HepG2 (cell line): ENCODE measurements around the gene OBI1. TPM values are rescaled to one million over a fixed set of nuclear protein-coding genes. Genes with fewer than 3 reads are reported as not detected.

ENCODE experiments used
- ATAC-seq: fragments of 200-7000 bp; cut with Tn5 transposase; 3 replicates; pipeline ENCODE4 v1.9.1; 2020; ENCODE audit warnings: mild to moderate bottlenecking, moderate library complexity
- BruUV-seq: library from RNA; stranded (reverse); fragments of 400-500 nt; replicated peaks from 2 replicates; lab custom pipeline; 2021; lab: Mats Ljungman, UMichigan
- CTCF ChIA-PET: fragments of 300-600 bp; formaldehyde crosslinking; extraction: SDS; loops from one replicate; lab custom pipeline; 2021; ENCODE audit warnings: low total read pairs, inconsistent platforms, low intra/inter-chr PET ratio; lab: Yijun Ruan, JAX
- POLR2A ChIA-PET: fragments of 350-600 bp; sonication (Branson Sonifier 250); formaldehyde crosslinking; loops from one replicate; lab custom pipeline; 2020; ENCODE audit warnings: antibody characterized with exemption, inconsistent platforms; lab: Yijun Ruan, JAX
- DNase-seq: peaks from one replicate; pipeline ENCODE4 v3.0.0-alpha.2; 2015; ENCODE audit warnings: low spot score
- FAIRE-seq: peaks from 3 replicates; lab custom pipeline; 2011; peaks lifted over from hg19 to GRCh38; lab: Jason Lieb, UNC
- H2AFZ ChIP-seq: one replicate; pipeline ENCODE4 v1.6.1; 2011; ENCODE audit warnings: low read length, inconsistent platforms
- H3K27ac ChIP-seq: fragments of 300-600 bp; 3 replicates; pipeline ENCODE4 v1.8.0; 2011; ENCODE audit warnings: mixed run types, mild to moderate bottlenecking, mixed read lengths, low read length, inconsistent platforms; ENCODE audit not compliant: insufficient read depth; ENCODE audit errors: extremely low read length
- H3K27me3 ChIP-seq, 2 experiments: fragments of 200-600 bp in 1 of 2; 2 replicates in 1 of 2; 3 replicates in 1 of 2; pipeline versions ENCODE4 v1.6.0 to v1.8.0; 2011; ENCODE audit warnings: low read length in 2 of 2, mild to moderate bottlenecking in 2 of 2, moderate library complexity in 2 of 2, inconsistent platforms in 1 of 2; ENCODE audit not compliant: insufficient read depth in 2 of 2, control insufficient read depth in 1 of 2
- H3K36me3 ChIP-seq, 2 experiments: fragments of 200-600 bp in 1 of 2; replicated peaks in 1 of 2; 2 replicates in 1 of 2; 3 replicates in 1 of 2; pipeline versions ENCODE4 v1.5.1 to v1.8.0; 2011; ENCODE audit warnings: low read length in 2 of 2, inconsistent platforms in 1 of 2; ENCODE audit not compliant: insufficient read depth in 2 of 2, control insufficient read depth in 1 of 2
- H3K4me1 ChIP-seq: 2 replicates; pipeline ENCODE4 v1.5.1; 2012; ENCODE audit warnings: low read length, inconsistent platforms; ENCODE audit not compliant: insufficient read depth
- H3K4me2 ChIP-seq: 2 replicates; pipeline ENCODE4 v1.6.0; 2011; ENCODE audit warnings: low read depth, low read length, inconsistent platforms
- H3K4me3 ChIP-seq, 3 experiments: fragments of 200-600 bp in 1 of 3; sonication (generic), shearing (Covaris generic) in 1 of 3; replicated peaks in 1 of 3; 2 replicates each; pipeline ENCODE4 v1.5.1; 2011 to 2016; ENCODE audit warnings: low read length in 3 of 3, inconsistent platforms in 2 of 3, low read depth in 2 of 3, mild to moderate bottlenecking in 2 of 3, control low read depth in 1 of 3, mixed read lengths in 1 of 3; ENCODE audit not compliant: insufficient read depth in 1 of 3
- H3K79me2 ChIP-seq: one replicate; pipeline ENCODE4 v1.6.1; 2011; ENCODE audit warnings: low read length, inconsistent platforms; ENCODE audit not compliant: insufficient read depth
- H3K9ac ChIP-seq: 2 replicates; pipeline ENCODE4 v1.6.0; 2011; ENCODE audit warnings: mild to moderate bottlenecking, low read depth, low read length, inconsistent platforms; ENCODE audit not compliant: insufficient read depth
- H3K9me3 ChIP-seq: 2 replicates; pipeline ENCODE4 v1.5.1; 2012; ENCODE audit warnings: mild to moderate bottlenecking, low read length
- H4K20me1 ChIP-seq: 2 replicates; pipeline ENCODE4 v1.6.0; 2011; ENCODE audit warnings: inconsistent platforms, mild to moderate bottlenecking, low read length, moderate library complexity; ENCODE audit not compliant: insufficient read depth
- ATAD3A ChIP-seq: sonication (generic); formaldehyde crosslinking; IDR thresholded peaks from 2 replicates; pipeline ENCODE4 v1.4.0; 2020; ENCODE audit warnings: missing genetic modification reagents
- CBFB ChIP-seq: sonication (generic); formaldehyde crosslinking; IDR thresholded peaks from 2 replicates; pipeline ENCODE4 v1.4.0; 2020; ENCODE audit warnings: missing genetic modification reagents
- MLLT10 ChIP-seq: sonication (generic); formaldehyde crosslinking; IDR thresholded peaks from 2 replicates; pipeline ENCODE4 v1.4.0; 2020; ENCODE audit warnings: missing genetic modification reagents
- MXI1 ChIP-seq: IDR thresholded peaks from 3 replicates; pipeline ENCODE4 v1.6.1; 2012; ENCODE audit warnings: low read depth, low read length, inconsistent platforms, borderline replicate concordance
- MYC ChIP-seq: sonication (generic); formaldehyde crosslinking; IDR thresholded peaks from 2 replicates; pipeline ENCODE4 v1.9.0; 2021; ENCODE audit warnings: missing genetic modification reagents, borderline replicate concordance
- NFATC3 ChIP-seq: sonication (generic); formaldehyde crosslinking; IDR thresholded peaks from 2 replicates; pipeline ENCODE4 v1.5.1; 2020; ENCODE audit warnings: mild to moderate bottlenecking, missing genetic modification reagents
- SMYD3 ChIP-seq: sonication (generic); formaldehyde crosslinking; IDR thresholded peaks from 2 replicates; pipeline ENCODE4 v1.8.1; 2023; ENCODE audit warnings: mild to moderate bottlenecking, missing genetic modification reagents
- ZIK1 ChIP-seq: sonication (generic); formaldehyde crosslinking; IDR thresholded peaks from 2 replicates; pipeline ENCODE4 v1.5.0; 2020; ENCODE audit warnings: mild to moderate bottlenecking, low read depth, missing genetic modification reagents, borderline replicate concordance
- ZNF24 ChIP-seq: fragments of 450-650 bp; IDR thresholded peaks from 2 replicates; pipeline ENCODE4 v1.6.1; 2017; ENCODE audit warnings: antibody characterized with exemption, mild to moderate bottlenecking
- ZNF432 ChIP-seq: sonication (generic); formaldehyde crosslinking; IDR thresholded peaks from 2 replicates; pipeline ENCODE4 v1.5.0; 2020; ENCODE audit warnings: missing genetic modification reagents, mild to moderate bottlenecking, borderline replicate concordance
- WGBS: methylation state at CpG from one replicate; pipeline ENCODE4 v1.1.6; 2017; ENCODE audit warnings: low lambda C conversion rate; 5-methylcytosine and 5-hydroxymethylcytosine counted together
- in situ Hi-C: cut with HindIII; loops from 2 replicates; pipeline ENCODE4 v1.10.0; 2017; ENCODE audit warnings: low pct_unique_long_range_greater_than_20kb; ENCODE audit not compliant: extremely low pct_ligation_motif_present
- intact Hi-C: fragments of 100-400 bp; cut with micrococcal nuclease; formaldehyde crosslinking; loops from one replicate; pipeline ENCODE4 v1.10.0; 2022; ENCODE audit not compliant: unreplicated experiment
- polyA plus RNA-seq, 8 experiments: library from polyadenylated mRNA; depleted of rRNA in 3 of 8; stranded (reverse) in 7 of 8; unstranded in 1 of 8; fragments of >200 nt; fragmentation: Illumina TruSeq in 4 of 8; extraction: Trizol in 4 of 8; gene quantifications; 2 replicates each; pipeline versions ENCODE4 v1.2.1 to v1.2.3, GENCODE V29; 2011 to 2016; ENCODE audit warnings: low read depth in 4 of 8, missing spikeins in 1 of 8, mixed read lengths in 1 of 8; ENCODE audit not compliant: insufficient read depth in 1 of 8
- total RNA-seq, 5 experiments: library from RNA; depleted of rRNA; stranded (reverse); fragments of >200 nt; fragmentation: Illumina TruSeq; extraction: Trizol; gene quantifications; 2 replicates each; pipeline ENCODE4 v1.2.3, GENCODE V29; 2016; ENCODE audit warnings: low read depth in 1 of 5
- TF ChIP-seq, protein P1 (sequence below): sonication (generic); formaldehyde crosslinking; IDR thresholded peaks from 2 replicates; pipeline ENCODE4 v1.9.0; 2021; ENCODE audit warnings: missing genetic modification reagents, mild to moderate bottlenecking, borderline replicate concordance
- TF ChIP-seq, protein P2 (sequence below): sonication (generic); formaldehyde crosslinking; IDR thresholded peaks from 2 replicates; pipeline ENCODE4 v1.5.1; 2020; ENCODE audit warnings: mild to moderate bottlenecking, moderate library complexity, missing genetic modification reagents
- TF ChIP-seq, protein P3 (sequence below): sonication (generic); formaldehyde crosslinking; conservative IDR thresholded peaks from 2 replicates; pipeline ENCODE4 v1.8.0; 2022; ENCODE audit warnings: missing genetic modification reagents
- TF ChIP-seq, protein P4 (sequence below): sonication (generic); formaldehyde crosslinking; IDR thresholded peaks from 2 replicates; pipeline ENCODE4 v1.5.1; 2020; ENCODE audit warnings: missing genetic modification reagents, mild to moderate bottlenecking, borderline replicate concordance
- TF ChIP-seq, protein P5 (sequence below): sonication (generic); formaldehyde crosslinking; IDR thresholded peaks from 2 replicates; pipeline ENCODE4 v1.5.1; 2020; ENCODE audit warnings: missing genetic modification reagents, mild to moderate bottlenecking, borderline replicate concordance

OBI1 gene
- total and polyA plus RNA-seq, 2 of the 13 experiments (the other 11 are each of a cell fraction or from before 2014, with no cell fraction given) = 7.8 to 23.5 TPM

DNA sequence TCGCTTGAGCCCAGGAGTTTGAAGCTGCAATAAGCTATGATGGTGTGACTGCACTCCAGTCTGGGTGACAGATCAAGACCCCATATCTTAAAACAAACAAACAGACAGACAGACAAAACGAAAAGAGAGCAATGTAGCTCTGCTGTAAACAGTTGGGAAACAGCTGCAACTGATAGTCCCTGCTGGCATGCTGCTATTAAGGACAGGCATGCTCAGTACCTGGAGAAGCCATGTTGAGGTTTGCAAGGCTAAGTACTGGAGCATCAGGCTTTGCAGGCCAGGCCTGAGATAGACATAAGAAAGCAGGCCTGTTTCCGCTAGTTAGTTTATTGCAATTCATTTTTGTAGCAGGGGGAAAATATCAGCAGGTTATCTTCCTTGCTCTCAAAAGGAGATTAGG lies 16.2 kb upstream of the OBI1 start:
- 24% methylated on average over 3 of the region's 3 CpGs for WGBS
- Histone ChIP-seq H3K4me1 (no peaks in the 10 kb centered on the region), H3K9me3 (no peaks in the 10 kb centered on the region), H3K4me2 (no peak overlapping the region), H3K9ac (no peak overlapping the region), H3K4me3 (no peak overlapping the region), H3K79me2 (no peaks in the 10 kb centered on the region), H3K27me3 (no peaks in the 10 kb centered on the region; a peak in 1 of 5 replicates), H4K20me1 (no peaks in the 10 kb centered on the region), H3K27ac (no peak overlapping the region), H3K36me3 (no peaks in the 10 kb centered on the region), H2AFZ (no peak overlapping the region)
- no peak for FAIRE-seq
- in situ Hi-C loops = no loop called here
- ATAC-seq = no peak
- intact Hi-C loops = no loop called here
- DNase-seq = no peak
- ChIA-PET CTCF (no interaction called here), POLR2A (interaction anchor here (0.9 kb wide), 1 partner anchor 15 kb away, joined by 3 read pairs; no protein-coding TSS in a partner anchor)
- BruUV-seq = no TSS peak
- TF ChIP-seq MXI1 = no peak
- TF ChIP-seq CBFB (CRISPR knock-in tag) = no peak
- no peak for TF ChIP-seq MYC
- TF ChIP-seq ZIK1 (CRISPR knock-in tag) = no peak
- TF ChIP-seq SMYD3 (CRISPR knock-in tag) = no peak
- TF ChIP-seq, protein P1, sequence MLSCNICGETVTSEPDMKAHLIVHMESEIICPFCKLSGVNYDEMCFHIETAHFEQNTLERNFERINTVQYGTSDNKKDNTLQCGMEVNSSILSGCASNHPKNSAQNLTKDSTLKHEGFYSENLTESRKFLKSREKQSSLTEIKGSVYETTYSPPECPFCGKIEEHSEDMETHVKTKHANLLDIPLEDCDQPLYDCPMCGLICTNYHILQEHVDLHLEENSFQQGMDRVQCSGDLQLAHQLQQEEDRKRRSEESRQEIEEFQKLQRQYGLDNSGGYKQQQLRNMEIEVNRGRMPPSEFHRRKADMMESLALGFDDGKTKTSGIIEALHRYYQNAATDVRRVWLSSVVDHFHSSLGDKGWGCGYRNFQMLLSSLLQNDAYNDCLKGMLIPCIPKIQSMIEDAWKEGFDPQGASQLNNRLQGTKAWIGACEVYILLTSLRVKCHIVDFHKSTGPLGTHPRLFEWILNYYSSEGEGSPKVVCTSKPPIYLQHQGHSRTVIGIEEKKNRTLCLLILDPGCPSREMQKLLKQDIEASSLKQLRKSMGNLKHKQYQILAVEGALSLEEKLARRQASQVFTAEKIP = no peak
- TF ChIP-seq ATAD3A = no peak
- TF ChIP-seq, protein P2, sequence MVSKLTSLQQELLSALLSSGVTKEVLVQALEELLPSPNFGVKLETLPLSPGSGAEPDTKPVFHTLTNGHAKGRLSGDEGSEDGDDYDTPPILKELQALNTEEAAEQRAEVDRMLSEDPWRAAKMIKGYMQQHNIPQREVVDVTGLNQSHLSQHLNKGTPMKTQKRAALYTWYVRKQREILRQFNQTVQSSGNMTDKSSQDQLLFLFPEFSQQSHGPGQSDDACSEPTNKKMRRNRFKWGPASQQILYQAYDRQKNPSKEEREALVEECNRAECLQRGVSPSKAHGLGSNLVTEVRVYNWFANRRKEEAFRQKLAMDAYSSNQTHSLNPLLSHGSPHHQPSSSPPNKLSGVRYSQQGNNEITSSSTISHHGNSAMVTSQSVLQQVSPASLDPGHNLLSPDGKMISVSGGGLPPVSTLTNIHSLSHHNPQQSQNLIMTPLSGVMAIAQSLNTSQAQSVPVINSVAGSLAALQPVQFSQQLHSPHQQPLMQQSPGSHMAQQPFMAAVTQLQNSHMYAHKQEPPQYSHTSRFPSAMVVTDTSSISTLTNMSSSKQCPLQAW (CRISPR knock-in tag) = no peak
- TF ChIP-seq, protein P3, sequence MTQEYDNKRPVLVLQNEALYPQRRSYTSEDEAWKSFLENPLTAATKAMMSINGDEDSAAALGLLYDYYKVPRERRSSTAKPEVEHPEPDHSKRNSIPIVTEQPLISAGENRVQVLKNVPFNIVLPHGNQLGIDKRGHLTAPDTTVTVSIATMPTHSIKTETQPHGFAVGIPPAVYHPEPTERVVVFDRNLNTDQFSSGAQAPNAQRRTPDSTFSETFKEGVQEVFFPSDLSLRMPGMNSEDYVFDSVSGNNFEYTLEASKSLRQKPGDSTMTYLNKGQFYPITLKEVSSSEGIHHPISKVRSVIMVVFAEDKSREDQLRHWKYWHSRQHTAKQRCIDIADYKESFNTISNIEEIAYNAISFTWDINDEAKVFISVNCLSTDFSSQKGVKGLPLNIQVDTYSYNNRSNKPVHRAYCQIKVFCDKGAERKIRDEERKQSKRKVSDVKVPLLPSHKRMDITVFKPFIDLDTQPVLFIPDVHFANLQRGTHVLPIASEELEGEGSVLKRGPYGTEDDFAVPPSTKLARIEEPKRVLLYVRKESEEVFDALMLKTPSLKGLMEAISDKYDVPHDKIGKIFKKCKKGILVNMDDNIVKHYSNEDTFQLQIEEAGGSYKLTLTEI (CRISPR knock-in tag) = no peak
- no peak for TF ChIP-seq ZNF24
- TF ChIP-seq NFATC3 (CRISPR knock-in tag) = no peak
- TF ChIP-seq, protein P4, sequence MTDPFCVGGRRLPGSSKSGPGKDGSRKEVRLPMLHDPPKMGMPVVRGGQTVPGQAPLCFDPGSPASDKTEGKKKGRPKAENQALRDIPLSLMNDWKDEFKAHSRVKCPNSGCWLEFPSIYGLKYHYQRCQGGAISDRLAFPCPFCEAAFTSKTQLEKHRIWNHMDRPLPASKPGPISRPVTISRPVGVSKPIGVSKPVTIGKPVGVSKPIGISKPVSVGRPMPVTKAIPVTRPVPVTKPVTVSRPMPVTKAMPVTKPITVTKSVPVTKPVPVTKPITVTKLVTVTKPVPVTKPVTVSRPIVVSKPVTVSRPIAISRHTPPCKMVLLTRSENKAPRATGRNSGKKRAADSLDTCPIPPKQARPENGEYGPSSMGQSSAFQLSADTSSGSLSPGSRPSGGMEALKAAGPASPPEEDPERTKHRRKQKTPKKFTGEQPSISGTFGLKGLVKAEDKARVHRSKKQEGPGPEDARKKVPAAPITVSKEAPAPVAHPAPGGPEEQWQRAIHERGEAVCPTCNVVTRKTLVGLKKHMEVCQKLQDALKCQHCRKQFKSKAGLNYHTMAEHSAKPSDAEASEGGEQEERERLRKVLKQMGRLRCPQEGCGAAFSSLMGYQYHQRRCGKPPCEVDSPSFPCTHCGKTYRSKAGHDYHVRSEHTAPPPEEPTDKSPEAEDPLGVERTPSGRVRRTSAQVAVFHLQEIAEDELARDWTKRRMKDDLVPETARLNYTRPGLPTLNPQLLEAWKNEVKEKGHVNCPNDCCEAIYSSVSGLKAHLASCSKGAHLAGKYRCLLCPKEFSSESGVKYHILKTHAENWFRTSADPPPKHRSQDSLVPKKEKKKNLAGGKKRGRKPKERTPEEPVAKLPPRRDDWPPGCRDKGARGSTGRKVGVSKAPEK = no peak
- TF ChIP-seq MLLT10 (CRISPR knock-in tag) = no peak
- TF ChIP-seq, protein P5, sequence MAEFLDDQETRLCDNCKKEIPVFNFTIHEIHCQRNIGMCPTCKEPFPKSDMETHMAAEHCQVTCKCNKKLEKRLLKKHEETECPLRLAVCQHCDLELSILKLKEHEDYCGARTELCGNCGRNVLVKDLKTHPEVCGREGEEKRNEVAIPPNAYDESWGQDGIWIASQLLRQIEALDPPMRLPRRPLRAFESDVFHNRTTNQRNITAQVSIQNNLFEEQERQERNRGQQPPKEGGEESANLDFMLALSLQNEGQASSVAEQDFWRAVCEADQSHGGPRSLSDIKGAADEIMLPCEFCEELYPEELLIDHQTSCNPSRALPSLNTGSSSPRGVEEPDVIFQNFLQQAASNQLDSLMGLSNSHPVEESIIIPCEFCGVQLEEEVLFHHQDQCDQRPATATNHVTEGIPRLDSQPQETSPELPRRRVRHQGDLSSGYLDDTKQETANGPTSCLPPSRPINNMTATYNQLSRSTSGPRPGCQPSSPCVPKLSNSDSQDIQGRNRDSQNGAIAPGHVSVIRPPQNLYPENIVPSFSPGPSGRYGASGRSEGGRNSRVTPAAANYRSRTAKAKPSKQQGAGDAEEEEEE (CRISPR knock-in tag) = no peak
- no peak for TF ChIP-seq ZNF432 (CRISPR knock-in tag)
